Measurements from ENCODE around the gene LMNB1.
A peak's percentile ranks its signal among the peaks of the same experiment; 100 is the strongest.
"Not testable (repeated sequence)": the region's sequence is repeated elsewhere in the genome, so short reads cannot be mapped to it uniquely, and the experiment has no call there.

Gene LMNB1, protein sequence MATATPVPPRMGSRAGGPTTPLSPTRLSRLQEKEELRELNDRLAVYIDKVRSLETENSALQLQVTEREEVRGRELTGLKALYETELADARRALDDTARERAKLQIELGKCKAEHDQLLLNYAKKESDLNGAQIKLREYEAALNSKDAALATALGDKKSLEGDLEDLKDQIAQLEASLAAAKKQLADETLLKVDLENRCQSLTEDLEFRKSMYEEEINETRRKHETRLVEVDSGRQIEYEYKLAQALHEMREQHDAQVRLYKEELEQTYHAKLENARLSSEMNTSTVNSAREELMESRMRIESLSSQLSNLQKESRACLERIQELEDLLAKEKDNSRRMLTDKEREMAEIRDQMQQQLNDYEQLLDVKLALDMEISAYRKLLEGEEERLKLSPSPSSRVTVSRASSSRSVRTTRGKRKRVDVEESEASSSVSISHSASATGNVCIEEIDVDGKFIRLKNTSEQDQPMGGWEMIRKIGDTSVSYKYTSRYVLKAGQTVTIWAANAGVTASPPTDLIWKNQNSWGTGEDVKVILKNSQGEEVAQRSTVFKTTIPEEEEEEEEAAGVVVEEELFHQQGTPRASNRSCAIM

DNA sequence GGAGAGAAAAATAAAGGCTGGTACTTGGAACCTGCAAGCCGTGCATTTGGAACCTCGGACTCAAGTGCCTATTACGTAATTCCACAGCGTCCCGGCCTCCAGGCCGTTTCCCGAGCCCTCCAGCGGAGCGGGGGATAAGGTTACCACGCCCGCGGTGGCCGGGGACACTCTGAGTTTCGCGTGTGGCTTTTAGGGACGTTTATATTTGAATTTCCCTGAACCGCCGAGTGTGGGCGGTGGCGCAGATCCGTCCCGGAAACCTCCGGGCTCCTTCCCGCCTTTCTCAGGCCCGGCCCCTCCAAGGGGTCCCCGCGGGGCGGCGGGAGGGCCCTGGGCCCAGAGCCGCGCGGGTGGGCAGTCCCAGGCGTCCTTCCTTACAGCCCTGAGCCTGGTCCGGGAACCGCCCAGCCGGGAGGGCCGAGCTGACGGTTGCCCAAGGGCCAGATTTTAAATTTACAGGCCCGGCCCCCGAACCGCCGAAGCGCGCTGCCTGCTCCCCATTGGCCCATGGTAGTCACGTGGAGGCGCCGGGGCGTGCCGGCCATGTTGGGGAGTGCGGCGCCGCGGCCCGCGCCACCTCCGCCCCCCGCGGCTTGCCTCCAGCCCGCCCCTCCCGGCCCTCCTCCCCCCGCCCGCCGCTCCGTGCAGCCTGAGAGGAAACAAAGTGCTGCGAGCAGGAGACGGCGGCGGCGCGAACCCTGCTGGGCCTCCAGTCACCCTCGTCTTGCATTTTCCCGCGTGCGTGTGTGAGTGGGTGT is at the start of gene LMNB1:
Gene LMNB1 (plus strand): TSS at position 638 of the 758 bp plus-strand sequence. CDS start 373 bp downstream, outside the sequence.
- peak; percentile 75 to 86 for DNase-seq (ENCODE audit: low read depth in 2 of 2)

DNA sequence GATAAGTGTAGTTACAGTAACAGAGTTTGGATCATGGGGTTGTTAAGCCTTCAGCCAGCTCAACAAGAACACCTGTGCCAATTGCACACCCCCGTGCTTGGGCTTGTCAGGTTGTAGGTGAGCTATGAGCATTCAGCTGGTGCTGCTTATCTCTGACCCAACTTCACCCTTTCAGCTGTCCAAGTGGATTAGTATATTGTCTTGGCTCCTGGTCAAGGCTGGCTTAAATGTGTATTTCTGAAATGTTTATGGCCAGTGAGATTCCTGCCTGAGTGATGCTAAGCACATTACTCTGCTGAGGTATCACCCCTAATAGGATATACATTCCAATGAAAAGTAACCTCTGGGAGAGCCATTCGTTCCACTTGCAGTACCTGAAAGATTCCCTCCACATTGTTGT is 44.2 kb upstream of the LMNB1 start:
- DNase-seq (ENCODE audit: low read depth in 2 of 2), result no peak

DNA sequence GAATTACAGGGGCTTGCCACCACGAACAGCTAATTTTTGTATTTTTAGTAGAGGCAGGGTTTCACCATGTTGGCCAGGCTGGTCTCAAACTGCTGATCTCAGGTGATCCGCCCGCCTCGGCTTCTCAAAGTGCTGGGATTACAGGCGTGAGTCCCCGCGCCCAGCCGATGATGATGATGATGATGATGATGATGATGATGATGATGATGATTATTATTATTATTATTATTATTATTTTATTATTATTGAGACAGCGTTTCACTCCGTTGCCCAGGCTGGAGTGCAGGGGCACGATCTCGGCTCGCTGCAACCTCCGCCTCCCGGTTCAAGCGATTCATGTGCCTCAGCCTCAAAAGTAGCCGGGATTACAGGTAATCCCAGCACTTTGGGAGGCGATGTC is 42.4 kb upstream of the LMNB1 start:
- DNase-seq (ENCODE audit: low read depth in 2 of 2), result not testable (repeated sequence)

DNA sequence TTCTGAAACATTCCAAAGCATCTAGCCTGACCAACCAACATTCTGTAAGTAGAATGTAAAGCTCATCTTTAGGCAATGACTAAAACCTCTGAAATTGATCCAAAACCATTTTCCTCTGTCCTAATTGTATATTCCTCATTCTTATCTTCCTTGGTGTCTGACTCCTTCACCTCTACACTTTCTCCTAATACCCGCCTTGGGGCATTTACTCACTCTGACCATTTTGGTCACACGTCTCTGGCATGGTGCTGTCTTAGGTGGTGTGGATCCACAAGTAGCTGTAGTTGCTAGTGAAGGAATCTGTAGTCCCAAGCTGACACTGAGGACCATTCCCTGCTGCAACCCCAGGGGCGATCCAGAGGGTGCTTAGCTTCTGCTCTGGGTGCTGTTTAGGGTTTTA is 40.8 kb upstream of the LMNB1 start:
- DNase-seq (ENCODE audit: low read depth in 2 of 2), result no peak

DNA sequence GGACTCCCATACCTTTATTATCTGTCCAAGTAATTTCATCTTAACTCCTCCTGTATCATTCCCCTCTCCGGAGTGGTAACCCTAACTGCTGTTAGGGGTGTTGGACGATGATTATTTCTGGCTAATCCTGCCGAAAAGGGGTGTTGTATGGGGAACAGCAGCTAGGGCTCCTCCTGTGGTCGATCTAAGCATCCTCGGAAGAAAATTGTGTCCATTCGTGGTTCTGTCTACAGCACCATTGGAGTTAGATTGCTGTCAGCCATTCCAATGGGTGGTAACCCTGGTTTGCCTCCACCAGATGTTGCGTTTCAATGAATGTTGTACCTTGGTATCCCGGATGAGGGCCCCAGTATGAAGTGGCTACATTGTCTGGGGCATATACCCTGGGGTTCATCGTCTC is 35.6 kb upstream of the LMNB1 start:
- no peak for DNase-seq (ENCODE audit: low read depth in 2 of 2)

DNA sequence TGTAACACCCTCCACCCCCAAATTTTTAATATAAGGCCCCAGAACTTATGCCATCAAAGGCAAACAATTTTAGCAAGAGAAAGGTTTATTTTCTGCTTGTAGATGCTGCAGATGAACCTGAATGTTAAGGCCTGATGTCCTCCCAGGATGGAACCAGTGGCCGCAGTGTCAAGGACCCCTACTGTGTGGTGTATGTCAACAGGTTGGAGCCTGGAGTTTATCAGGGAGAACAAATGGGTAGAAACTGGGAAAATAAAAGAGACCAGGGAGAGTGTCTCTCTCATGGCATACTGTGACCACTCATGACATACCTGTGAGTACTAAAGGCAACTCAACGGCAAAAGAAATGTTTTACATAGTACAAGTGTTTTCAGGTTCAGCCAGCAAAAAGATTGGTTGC is 34.5 kb upstream of the LMNB1 start:
- DNase-seq (ENCODE audit: low read depth in 2 of 2), result no peak

DNA sequence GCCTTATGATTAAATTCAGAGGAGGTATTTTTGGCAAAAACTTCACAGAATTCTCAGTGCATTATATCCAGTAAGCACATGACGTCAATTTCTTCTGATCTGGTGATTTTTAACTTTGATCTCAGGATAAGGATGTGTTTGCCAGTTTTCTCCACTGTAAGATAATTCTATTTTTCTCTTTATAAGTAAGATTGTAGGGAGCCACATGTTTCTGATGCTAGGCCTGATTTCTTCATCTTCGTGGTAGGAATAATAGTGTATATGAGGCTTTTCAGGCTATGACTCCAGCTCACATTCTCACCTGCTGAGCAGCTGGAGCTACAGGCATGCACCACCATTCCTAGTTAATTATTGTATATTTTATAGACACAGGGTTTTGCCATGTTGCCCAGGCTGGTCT is 32.1 kb upstream of the LMNB1 start:
- DNase-seq (ENCODE audit: low read depth in 2 of 2), result no peak

DNA sequence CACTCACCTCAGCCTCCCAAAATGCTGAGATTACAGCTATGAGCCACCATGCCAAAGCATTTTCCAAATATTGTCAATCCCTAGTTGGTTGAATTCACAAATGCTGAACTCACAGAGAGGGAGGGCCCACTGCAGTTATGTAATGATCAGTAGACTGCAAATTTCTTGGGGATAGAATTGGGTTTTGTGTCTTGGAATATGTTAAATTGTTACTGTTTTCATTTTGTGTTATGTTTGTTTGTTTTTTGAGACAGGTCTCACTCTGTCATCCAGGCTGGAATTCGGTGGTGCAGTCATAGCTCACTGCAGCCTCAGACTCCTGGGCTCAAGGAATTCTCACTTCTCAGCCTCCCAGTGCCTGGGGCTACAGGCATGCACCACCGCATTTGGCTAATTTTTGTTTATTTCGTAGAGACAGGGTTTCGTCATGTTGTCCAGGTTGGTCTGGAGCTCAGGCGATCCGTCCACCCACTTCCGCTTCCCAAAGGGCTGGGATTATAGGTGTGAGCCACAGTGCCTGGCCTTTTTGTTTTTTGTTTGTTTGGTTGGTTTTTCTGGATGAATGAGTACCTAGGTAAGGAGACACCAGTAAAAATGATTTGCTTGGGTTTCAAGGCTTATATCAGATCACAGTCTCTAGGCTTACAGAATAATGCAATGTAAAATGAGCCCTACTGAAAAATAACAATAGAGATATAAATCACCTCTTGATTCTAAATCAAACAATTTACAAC is 31.5 kb upstream of the LMNB1 start:
- no peak for DNase-seq (ENCODE audit: low read depth in 2 of 2)

DNA sequence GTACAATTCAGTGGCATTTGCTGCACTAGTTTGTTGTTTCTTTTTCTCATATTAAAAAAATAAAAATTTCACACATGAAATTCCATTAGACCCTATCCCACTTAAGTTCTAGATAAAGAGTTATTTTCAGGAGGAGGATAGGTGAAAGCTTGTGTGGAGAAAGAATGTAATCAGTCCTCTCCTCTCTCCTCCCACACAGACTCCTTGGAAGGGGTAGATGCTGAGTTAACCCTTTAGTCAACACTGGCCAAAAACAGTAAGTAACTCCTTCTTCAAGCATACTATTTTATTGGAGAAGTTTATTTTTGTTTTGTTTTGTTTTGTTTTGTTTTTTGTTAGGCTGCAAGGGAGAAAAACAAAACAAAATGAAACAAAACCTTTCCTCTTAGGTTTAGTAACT is 30.6 kb upstream of the LMNB1 start:
- no peak for DNase-seq (ENCODE audit: low read depth in 2 of 2)

DNA sequence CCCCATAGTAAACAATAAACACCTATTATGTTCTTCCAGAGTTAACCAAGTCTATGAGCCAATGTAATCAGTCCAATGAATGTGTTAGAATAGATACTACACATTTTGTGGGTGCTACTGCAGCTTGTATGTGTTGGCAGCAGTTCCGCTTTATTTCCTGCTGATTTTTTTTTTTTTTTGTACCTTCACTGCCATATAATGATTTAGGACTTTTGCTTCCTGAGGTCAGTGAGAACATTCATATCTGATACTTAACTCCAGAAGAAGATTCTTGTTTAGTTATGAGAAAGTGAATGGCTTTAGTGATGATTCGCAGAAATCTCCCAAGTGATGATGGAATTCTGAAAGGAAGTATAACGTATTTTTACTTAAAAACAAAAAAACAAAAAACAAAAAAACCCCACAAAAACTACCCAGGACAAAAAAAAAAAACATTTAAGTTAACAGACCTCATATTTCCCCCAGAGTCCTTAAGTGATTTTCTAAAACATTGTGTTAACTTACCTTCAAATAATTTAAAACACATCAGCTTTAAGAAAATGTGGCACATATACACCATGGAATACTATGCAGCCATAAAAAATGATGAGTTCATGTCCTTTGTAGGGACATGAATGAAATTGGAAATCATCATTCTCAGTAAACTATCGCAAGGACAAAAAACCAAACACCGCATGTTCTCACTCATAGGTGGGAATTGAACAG is 24.7 kb upstream of the LMNB1 start:
- DNase-seq (ENCODE audit: low read depth in 2 of 2), result no peak

DNA sequence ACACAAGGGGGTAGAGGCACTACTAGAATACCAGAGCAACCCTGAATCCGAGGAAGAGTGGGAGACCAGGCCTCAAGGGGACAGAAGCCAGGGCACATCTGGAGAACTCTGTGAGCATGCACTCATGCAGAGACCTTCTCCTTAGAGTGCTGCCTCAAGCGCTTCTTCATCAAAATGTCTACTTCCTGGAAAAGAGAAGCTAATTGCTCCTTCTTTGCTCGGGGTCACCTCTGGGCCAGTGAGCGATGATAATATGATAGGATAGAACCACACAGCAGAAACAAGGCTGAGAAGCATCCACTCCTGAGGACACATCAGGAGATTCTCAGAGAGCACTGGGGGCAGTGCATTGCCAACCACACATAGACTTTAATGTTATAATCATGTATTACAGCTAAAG is 23.7 kb upstream of the LMNB1 start:
- no peak for DNase-seq (ENCODE audit: low read depth in 2 of 2)

DNA sequence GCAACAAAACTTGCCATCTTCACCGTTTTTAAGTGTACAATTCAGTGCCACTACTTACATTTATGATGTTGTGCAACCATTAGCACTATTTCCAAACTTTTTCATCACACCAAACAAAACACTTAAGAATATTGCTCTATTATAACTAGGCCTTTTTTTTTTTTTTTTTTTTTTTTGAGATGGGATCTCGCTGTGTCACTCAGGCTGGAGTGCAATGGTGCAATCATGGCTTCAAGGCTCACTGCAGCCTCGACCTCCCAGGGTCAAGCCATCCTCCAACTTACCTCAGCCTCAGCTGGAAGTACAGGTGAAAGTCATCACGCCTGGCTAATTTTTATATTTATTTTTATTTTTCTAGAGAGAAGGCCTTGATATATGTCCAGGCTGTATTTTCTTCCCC is 22.3 kb upstream of the LMNB1 start:
- no peak for DNase-seq (ENCODE audit: low read depth in 2 of 2)

DNA sequence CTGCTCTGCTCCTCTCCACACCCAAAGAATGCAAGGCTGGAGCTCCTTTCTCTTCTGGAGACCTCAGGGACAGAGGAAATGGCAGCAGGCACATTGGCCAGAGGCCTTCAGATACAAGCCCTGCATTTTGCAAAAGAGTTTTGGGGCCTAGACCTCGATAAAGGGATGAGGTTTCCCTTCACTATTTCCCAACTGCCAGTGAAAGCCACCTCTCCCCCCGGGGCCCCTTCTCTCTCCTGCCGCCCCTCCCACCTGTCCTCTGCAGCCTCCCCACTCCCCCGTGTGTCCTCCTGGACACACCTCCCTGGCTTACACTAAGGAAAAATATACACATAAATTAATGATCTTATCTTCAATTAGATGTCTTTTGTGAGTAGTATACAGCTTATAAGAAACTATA is 21.3 kb upstream of the LMNB1 start:
- no peak for DNase-seq (ENCODE audit: low read depth in 2 of 2)

DNA sequence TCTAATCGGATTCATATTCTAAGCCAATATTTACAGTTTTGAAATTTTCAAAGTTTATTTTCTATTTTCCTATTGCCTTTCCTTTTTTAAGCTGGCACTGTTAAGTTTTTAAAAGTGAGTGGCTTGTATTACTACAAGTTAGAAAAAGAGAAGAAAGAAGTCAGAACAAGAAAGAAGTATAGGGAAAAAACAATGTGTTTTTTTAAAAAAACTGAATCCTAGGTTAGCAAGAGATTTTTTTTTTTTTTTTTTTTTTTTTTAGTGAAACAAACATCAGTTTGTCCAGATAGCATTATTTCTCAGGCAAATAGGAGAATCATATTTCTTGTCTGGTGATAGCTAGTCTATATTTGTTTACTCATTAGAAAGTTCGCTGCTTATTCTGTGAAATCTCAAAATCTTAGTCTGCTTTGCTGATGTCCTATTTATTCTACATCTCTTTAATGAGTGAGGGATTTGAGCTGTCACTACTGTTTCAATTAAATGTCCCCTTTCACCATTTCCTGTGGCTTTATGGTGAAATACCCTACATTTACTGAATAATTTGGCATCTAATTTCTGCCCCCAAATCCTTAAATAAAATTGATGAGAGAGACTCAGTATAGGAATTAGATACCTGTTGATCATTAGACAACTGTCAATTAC is 19.1 kb upstream of the LMNB1 start:
- DNase-seq (ENCODE audit: low read depth in 2 of 2), result no peak

DNA sequence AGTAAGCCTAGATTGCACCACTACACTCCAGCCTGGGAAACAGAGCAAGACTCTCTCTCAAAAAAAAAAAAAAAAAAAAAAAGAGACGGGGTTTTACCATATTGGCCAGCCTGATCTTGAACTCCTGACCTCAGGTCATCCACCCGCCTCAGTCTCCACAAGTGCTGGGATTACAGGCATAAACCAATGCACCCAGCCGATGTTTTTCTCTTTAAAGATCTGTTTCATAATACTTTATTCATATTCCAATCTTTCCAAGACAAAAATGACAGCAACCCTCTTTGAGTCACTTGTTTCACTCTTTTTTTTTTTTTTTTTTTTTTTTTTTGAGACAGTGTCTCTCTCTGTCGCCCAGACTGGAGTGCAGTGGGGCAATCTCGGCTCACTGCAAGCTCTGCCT is 13.6 kb upstream of the LMNB1 start:
- DNase-seq (ENCODE audit: low read depth in 2 of 2), result no peak

DNA sequence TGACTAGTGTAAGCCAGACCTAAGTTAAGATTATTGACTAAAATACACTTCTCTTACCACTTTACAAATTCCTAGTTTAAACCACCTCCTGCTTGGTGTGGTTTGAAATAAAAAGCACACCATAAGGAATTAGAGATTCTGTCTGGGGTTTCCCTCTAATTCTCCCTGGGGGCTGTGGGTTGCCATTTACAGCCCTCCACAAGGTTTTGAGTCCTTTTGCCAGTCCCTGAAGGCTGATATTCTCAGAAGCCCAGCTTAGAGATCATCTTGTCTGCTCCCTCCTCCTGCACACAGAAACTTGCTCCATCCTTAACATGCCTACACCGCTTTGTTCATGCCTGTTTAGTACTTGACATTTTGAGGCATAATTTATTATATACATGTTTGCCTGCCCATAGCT is 7.2 kb upstream of the LMNB1 start:
- no peak for DNase-seq (ENCODE audit: low read depth in 2 of 2)

DNA sequence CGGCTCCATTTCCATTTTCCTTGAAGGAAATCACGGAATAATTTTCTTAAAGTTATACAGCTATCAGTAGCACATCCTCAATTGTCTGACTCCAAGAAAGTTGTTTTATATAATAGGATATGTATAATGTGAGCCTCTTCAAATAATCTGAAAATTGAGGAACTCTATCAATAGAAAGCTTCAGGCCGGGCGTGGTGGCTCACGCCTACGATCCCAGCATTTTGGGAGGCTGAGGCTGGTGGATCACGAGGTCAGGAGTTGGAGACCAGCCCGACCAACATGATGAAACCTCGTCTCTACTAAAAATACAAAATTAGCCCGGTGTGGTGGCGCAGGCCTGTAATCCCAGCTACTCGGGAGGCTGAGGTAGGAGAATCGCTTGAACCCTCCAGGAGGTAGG is 3.4 kb upstream of the LMNB1 start:
- not testable (repeated sequence) for DNase-seq (ENCODE audit: low read depth in 2 of 2)

DNA sequence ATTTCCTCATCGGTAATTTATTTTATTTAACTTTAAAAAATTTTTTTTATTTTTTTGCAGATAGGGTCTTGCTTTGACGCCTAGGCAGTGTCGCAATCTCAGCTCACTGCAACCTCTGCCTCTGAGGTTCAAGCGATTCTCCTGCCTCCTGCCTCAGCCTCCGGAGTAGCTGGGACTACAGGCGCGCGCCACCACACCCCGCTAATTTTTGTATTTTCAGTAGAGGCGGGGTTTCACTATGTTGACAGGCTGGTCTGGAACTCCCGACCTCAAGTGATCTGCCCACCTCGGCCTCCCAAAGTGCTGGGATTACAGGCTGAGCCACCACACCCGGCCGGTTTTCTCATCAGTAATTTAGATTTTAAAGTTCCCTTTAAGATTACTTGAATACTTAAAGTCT is 2.3 kb upstream of the LMNB1 start:
- DNase-seq (ENCODE audit: low read depth in 2 of 2), result not testable (repeated sequence)

DNA sequence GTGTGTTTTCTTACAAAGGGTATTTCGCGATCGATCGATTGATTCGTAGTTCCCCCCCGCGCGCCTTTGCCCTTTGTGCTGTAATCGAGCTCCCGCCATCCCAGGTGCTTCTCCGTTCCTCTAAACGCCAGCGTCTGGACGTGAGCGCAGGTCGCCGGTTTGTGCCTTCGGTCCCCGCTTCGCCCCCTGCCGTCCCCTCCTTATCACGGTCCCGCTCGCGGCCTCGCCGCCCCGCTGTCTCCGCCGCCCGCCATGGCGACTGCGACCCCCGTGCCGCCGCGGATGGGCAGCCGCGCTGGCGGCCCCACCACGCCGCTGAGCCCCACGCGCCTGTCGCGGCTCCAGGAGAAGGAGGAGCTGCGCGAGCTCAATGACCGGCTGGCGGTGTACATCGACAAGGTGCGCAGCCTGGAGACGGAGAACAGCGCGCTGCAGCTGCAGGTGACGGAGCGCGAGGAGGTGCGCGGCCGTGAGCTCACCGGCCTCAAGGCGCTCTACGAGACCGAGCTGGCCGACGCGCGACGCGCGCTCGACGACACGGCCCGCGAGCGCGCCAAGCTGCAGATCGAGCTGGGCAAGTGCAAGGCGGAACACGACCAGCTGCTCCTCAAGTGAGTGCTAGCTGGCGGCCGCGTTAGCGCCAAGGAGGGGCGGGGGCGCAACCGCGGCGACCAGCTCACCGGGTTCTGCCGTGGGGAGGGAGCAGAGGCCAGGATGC is 480 bp downstream of the LMNB1 start:
- DNase-seq (ENCODE audit: low read depth in 2 of 2), result peak; percentile 23 to 29

DNA sequence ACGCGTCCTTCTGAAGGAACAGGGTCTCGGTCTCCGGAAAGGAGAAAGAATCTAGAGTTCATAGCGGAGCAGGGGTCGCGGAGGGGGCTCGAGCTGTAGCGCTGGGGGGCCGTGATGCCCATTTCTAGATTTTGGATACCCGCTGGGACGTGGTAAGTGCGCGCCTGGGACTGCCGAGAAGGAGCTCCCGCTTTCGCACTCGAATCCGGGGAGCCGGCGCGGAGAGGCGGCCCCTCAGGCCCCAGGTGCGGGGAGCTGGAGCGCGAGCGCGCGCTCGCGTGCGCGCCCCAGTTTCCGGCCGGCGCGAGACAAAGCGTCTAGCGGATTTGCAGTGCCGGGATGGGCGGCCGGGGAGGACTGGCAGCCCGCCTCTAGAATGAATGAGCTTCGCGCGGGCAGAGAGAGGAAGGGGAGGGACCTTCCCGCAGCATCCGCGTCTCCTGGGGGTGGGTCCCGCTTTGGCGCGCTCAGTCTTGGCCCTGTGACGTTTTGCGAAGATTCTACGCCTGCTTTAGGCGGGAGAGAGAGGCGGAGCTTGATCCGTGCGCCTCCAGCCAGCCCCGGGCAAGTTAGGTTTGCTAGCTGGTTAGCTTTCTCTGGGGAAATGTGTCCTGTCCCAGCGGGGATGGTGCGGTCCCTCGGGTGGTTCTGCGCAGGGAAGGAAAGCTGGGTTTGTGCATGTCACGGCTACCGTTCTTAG is 1.2 kb downstream of the LMNB1 start:
- peak; percentile 72 to 75 for DNase-seq (ENCODE audit: low read depth in 2 of 2)
